ENCODE results near the gene OSBPL5.
A peak's percentile ranks its signal among the peaks of the same experiment; 100 is the strongest.

Gene OSBPL5

GRCh38 chr11:3134651-3135480, 30.2 kb downstream of the OSBPL5 start:
- no peak for DNase-seq (ENCODE audit: low read depth, low spot score)

- no peak for DNase-seq (ENCODE audit: low read depth, low spot score)
Measured at GRCh38 chr11:3134218-3134621, 30.9 kb downstream of the OSBPL5 start.

DNA sequence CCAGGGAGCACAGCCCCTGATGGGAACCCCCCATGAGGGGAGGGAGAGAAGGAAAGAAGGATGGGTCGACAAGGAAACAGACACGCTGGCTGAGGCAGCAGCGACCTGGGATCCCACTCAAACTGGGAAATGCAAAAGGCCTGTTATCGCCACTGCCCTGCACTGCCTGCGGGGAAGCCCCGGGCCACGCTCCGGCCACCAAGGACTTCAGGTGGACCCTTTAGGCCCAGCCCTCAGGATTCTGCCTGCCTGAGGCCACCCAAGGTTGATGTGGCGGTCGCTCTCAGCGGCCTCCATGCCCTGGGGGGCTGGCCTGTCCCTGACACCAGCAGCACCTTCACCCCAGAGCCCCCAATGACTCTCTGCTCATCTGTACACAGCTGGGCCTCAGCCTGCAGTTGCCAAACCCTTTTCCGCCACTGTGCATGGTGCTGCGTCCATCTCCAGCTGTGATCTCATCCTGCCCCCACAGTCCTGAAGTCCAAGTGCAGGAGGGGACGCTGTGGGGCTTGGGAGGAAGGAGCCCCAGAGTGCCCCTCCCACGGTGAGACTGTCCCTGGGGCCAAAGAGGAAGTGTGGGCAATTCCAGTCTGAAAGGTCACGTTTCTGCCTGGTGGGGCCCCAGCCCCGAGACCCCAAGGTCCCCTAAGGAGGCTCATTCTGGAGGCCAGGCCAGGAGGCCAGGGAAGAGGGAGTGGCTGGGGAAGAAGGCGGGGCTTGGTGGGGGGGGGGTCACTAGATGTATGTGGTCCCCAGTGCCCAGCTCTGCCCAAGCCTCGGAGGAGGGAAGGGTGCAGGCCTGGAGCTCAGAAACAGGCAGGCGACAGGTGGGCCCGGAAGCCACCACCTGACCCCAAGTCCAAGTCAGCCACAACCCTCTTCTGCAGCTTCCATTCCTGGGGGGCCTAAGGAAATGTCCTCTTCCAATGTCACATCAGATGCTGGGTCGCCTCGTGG, 31.6 kb downstream of the OSBPL5 start:
- no peak for DNase-seq (ENCODE audit: low read depth, low spot score)

- no peak for DNase-seq (ENCODE audit: low read depth, low spot score)
Measured at GRCh38 chr11:3132831-3133260, 32.3 kb downstream of the OSBPL5 start.

- DNase-seq (ENCODE audit: low read depth, low spot score), result no peak
Measured at GRCh38 chr11:3132271-3132781, 32.8 kb downstream of the OSBPL5 start.

DNA sequence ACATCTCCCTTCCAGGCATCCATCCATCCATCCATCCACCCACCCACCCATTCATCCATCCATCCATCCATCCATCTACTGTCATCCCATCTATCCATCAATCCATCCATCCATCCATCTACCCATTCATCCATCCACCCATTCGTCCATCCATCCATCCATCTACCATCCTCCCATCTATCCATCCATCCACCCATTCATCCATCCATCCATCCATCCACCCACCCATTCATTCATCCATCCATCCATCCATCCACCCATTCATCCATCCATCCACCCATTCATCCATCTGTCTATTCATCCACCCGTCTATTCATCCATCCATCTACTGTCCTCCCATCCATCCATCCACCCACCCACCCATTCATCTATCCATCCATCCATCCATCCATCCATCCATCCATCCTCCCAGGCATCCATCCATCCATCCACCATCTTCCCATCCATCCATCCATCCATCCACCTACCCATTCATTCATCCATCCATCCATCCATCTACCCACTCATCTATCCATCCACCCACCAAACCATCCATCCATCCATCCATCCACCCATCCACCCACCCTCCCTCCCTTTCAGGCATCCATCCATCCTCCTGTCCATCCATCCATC, 33.7 kb downstream of the OSBPL5 start:
- DNase-seq (ENCODE audit: low read depth, low spot score), result no peak

GRCh38 chr11:3130269-3131071, 34.6 kb downstream of the OSBPL5 start:
- DNase-seq (ENCODE audit: low read depth, low spot score), result no peak

GRCh38 chr11:3129591-3130268, 35.4 kb downstream of the OSBPL5 start:
- DNase-seq (ENCODE audit: low read depth, low spot score), result no peak

GRCh38 chr11:3129181-3129590, 35.9 kb downstream of the OSBPL5 start:
- DNase-seq (ENCODE audit: low read depth, low spot score), result no peak

- no peak for DNase-seq (ENCODE audit: low read depth, low spot score)
Measured at GRCh38 chr11:3128356-3129180, 36.5 kb downstream of the OSBPL5 start.

DNA sequence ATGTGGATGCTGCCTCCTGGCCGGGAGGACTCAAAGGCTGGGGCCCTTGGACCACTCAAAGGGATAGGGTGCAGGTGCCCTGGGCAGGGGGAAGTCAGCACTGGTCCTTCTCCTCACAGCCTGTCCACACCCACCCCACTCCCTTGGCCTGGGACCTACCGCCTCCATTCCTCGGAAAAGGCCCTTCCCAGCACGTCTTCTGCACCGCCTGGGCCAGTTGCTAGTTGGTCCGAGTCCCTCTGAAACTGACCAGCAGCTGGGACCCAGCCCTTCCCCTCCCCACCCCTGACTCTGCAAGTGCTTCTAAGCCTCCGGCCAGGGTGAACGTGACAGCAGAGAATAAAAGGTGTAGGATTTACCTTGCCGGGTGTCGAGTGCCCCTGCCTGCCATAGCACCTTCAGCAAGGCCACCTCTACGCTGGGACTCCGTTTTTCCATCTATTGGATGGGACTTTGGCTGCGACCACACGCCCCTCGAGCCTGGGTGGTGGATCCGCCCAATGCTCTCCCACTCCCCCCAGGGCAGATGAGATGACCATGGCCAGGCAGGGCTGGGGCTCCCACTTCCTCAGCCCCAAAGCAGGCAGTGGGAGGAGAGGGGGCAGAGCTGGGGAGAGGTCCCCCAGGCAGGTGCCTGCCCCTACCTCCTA, 37.3 kb downstream of the OSBPL5 start:
- DNase-seq (ENCODE audit: low read depth, low spot score), result no peak

DNA sequence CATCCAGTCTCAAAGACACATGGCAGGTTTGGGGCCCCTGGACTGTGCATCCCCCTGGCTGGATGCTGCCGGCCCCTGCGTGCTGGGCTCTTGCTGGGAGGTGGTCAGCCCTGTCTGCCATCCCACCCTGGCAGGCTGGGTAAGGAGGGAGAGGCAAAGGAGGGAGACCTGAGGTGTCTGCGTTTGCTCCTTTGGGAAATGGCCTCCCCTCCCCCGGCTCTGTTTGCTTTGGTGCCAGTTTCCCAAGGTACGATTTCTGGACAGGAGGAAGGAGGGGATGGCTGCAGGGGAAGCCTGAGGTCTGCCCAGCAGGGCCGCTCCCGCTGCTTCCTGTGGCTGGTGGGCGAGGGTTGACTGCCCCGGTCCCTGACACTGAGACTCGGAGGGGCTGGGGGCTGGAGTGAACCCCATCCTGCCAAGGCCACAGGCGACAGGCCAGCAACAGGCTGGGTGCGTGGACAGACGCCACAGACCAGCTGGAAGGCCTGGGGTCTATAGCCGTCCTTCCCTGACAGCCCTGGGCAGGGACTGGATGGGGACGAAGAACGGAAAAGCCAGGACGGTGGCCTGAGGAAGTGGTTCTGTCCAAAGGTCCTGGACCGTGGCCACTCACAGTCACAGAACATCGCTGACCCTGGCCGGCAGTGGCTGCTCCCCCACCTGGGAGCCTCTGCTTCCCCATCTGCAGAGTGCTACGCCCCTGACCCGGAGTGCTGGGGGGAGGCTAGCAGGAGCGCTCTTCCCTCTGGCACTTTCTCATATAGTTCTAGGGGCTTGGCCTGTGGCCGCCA, 38.0 kb downstream of the OSBPL5 start:
- DNase-seq (ENCODE audit: low read depth, low spot score), result no peak

DNA sequence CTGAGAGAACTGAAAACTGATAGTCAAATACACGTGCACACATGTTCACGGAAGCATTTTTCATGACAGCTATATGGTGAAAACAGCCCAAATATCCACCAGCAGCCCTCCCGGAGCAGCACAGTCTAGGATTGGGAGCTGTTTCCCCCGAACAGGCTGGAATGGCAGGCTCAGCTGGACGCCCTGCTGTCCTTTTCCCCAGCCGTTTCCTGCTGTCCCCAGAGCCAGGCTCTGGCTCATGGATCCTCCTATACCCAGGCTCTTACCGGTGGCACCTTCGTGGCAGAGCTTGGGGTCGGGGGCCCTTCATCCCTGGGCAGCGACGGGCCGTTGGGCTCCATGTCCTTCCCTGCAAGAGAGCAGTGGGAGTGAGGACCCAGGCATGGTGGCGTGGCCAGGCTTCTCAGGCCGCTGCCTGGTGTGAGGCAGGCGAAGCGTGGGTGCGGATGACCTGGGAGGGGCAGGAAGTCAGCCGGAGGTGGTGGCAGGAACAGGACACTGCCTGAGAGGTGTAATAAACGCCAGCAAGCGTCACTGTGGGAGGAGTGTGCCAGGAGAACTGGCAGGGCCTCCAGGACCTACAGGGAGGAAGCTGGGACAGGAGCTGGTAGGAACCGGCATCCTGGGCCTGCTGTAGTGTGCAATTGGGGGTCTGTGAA, 38.8 kb downstream of the OSBPL5 start:
- no peak for DNase-seq (ENCODE audit: low read depth, low spot score)

- DNase-seq (ENCODE audit: low read depth, low spot score), result no peak
Measured at GRCh38 chr11:3124821-3125220, 40.3 kb downstream of the OSBPL5 start.

GRCh38 chr11:3123761-3124733, 41.1 kb downstream of the OSBPL5 start:
- DNase-seq (ENCODE audit: low read depth, low spot score), result peak; percentile 44

- no peak for DNase-seq (ENCODE audit: low read depth, low spot score)
Measured at GRCh38 chr11:3123305-3123704, 41.8 kb downstream of the OSBPL5 start.

Data from brain pericyte (primary cell).